Measurements from ENCODE around the gene TBC1D16. TPM values are rescaled to one million over a fixed set of nuclear protein-coding genes. Genes with fewer than 3 reads are reported as not detected.

The TBC1D16 gene
- total RNA-seq, 1 experiment from 2014 or later, result 85.8 TPM

DNA sequence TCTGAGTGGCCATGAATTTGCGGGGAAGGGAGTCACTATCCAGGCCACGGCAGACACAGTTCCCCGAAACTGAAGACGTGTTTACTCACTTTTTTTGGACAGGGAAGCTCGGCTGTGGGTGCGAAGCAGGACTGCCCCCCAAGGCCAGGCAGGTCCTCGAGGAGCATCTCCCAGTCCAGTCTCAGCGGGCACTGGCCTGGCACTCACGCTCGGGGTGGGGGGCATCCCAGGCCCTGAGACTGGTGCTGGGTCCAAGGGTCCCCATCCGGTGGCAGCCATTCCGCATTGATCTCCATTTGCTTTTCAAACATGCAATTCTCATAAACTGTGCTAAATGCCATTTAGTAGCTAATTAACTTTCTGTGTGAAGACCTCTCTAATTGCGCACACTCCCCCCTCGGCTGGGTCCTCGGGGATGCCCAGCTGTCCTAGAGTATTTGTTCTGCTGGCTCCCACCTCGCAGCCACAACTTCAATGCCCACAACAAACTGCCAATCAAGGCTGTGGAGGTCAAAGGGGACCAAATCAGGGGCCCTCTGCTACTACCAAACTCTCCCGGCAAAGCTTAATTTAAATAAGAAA is 50.2 kb downstream of the TBC1D16 start:
- Histone ChIP-seq H2AFZ (ENCODE audit: low read length) (no peak overlapping the region), H2BK15ac (ENCODE audit: low read depth, low read length) (no peak overlapping the region), H3K9me3 (ENCODE audit: control insufficient read depth, low read depth, low read length) (no peaks in the 10 kb centered on the region), H3K23ac (ENCODE audit: insufficient read length, low read depth, low read length) (no peak overlapping the region), H3K79me1 (ENCODE audit: insufficient read depth, low read depth, low read length, poor library complexity, severe bottlenecking) (peaks cover 9% of the 10 kb centered on the region), H2BK120ac (ENCODE audit: low read depth, low read length, poor library complexity, severe bottlenecking) (no peak overlapping the region), H4K20me1 (ENCODE audit: control insufficient read depth, insufficient read depth, insufficient read length) (no peaks in the 10 kb centered on the region), H3K23me2 (ENCODE audit: insufficient read length, low read depth, low read length, poor library complexity, severe bottlenecking) (no peaks in the 10 kb centered on the region), H3K27me3 (ENCODE audit: insufficient read depth, low read length) (no peaks in the 10 kb centered on the region), H3K27ac (ENCODE audit: insufficient read length, low read depth, low read length) (no peak overlapping the region), H2AK5ac (ENCODE audit: insufficient read length, low read length) (no peak overlapping the region), H4K91ac (ENCODE audit: insufficient read length, low read depth, low read length) (no peak overlapping the region), H3K56ac (ENCODE audit: insufficient read length, low read depth, low read length) (no peak overlapping the region), H3K18ac (ENCODE audit: insufficient read length, low read depth, low read length) (no peak overlapping the region), H2BK20ac (ENCODE audit: low read depth, low read length, poor library complexity, severe bottlenecking) (no peak overlapping the region), H2BK5ac (ENCODE audit: insufficient read length, low read length) (no peak overlapping the region), H4K8ac (replicated peaks; ENCODE audit: insufficient read length, low read depth, low read length) (no peak overlapping the region), H3K79me2 (ENCODE audit: insufficient read depth, low read length) (peaks cover 2% of the 10 kb centered on the region; the same call in 1 of the 2 replicates), H3K4me1 (ENCODE audit: insufficient read depth, low read length) (peaks cover 3% of the 10 kb centered on the region; the same call in 1 of the 2 replicates), H3K4ac (ENCODE audit: low read depth, low read length) (no peak overlapping the region), H2BK12ac (ENCODE audit: insufficient read length, low read depth, low read length) (no peak overlapping the region), H4K5ac (ENCODE audit: insufficient read length, low read depth, low read length) (no peak overlapping the region), H3K4me2 (ENCODE audit: insufficient read depth, insufficient read length, low read length) (no peak overlapping the region), H3K9ac (ENCODE audit: extremely low read depth, insufficient read length, low read length) (no peak overlapping the region), H3T11ph (ENCODE audit: low read length) (no peak overlapping the region), H3K14ac (ENCODE audit: insufficient read depth, low read length) (no peak overlapping the region)
- peaks cover 1% of the 10 kb centered on the region; the same call in 1 of the 2 replicates for H3K27me3 Mint-ChIP-seq (ENCODE audit: low read depth)
- DNase-seq, result no peak
- no peak overlapping the region; a peak in 1 of 7 replicates for H3K27ac Mint-ChIP-seq
- peaks cover 32 to 46% of the 10 kb centered on the region in 2 experiments for H3K4me1 Mint-ChIP-seq
- whole genome bisulfite sequencing (ENCODE audit: extremely low coverage, insufficient read length, low lambda C conversion rate), result no CpG with 5 or more reads among the region's 17 CpGs
- no peak overlapping the region for H3K4me3 Mint-ChIP-seq
- peaks cover 0 to 1% (median 0%) of the 10 kb centered on the region in 3 experiments; a peak in 2 of 7 replicates for H3K36me3 Mint-ChIP-seq (ENCODE audit: insufficient read depth in 1 of 3, low read depth in 3 of 3)
- no peaks in the 10 kb centered on the region for H3K9me3 Mint-ChIP-seq
- TF ChIP-seq, protein P1, sequence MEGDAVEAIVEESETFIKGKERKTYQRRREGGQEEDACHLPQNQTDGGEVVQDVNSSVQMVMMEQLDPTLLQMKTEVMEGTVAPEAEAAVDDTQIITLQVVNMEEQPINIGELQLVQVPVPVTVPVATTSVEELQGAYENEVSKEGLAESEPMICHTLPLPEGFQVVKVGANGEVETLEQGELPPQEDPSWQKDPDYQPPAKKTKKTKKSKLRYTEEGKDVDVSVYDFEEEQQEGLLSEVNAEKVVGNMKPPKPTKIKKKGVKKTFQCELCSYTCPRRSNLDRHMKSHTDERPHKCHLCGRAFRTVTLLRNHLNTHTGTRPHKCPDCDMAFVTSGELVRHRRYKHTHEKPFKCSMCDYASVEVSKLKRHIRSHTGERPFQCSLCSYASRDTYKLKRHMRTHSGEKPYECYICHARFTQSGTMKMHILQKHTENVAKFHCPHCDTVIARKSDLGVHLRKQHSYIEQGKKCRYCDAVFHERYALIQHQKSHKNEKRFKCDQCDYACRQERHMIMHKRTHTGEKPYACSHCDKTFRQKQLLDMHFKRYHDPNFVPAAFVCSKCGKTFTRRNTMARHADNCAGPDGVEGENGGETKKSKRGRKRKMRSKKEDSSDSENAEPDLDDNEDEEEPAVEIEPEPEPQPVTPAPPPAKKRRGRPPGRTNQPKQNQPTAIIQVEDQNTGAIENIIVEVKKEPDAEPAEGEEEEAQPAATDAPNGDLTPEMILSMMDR (conservative IDR thresholded peaks at IDR 0.05), result no peak
